ENCODE measurements around the gene DDAH1. TPM values are rescaled to one million over a fixed set of nuclear protein-coding genes. Genes with fewer than 3 reads are reported as not detected.
A peak's percentile ranks its signal among the peaks of the same experiment; 100 is the strongest.

DDAH1 gene
- total RNA-seq, 1 donor = 88.9 TPM

DNA sequence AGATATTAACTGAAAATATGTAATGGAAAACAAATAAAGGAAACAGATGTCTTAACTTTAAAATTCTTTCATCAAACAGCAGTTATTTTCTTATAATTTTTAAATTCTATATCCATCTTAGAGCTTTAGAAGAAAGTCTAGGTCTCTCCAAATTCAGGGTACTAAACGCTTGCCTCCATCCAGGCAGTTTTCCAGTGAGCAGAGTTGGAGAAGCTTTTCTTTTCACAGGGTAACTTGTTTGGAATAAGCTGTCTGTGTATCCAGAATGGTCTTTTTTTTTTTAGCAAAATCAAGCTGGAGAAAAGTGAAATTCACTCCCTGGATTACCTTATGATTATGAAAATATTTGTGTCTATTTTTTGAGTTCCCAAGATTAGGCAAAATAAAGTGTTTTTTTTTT lies 88.6 kb downstream of the DDAH1 start:
- no peak overlapping the region for H3K4me3 ChIP-seq (ENCODE audit: low read depth, low read length)
- DNase-seq (ENCODE audit: low read depth) = no peak
- TF ChIP-seq, protein P1, sequence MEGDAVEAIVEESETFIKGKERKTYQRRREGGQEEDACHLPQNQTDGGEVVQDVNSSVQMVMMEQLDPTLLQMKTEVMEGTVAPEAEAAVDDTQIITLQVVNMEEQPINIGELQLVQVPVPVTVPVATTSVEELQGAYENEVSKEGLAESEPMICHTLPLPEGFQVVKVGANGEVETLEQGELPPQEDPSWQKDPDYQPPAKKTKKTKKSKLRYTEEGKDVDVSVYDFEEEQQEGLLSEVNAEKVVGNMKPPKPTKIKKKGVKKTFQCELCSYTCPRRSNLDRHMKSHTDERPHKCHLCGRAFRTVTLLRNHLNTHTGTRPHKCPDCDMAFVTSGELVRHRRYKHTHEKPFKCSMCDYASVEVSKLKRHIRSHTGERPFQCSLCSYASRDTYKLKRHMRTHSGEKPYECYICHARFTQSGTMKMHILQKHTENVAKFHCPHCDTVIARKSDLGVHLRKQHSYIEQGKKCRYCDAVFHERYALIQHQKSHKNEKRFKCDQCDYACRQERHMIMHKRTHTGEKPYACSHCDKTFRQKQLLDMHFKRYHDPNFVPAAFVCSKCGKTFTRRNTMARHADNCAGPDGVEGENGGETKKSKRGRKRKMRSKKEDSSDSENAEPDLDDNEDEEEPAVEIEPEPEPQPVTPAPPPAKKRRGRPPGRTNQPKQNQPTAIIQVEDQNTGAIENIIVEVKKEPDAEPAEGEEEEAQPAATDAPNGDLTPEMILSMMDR (IDR thresholded peaks at IDR 0.05; ENCODE audit: insufficient read depth, low read length) = no peak

DNA sequence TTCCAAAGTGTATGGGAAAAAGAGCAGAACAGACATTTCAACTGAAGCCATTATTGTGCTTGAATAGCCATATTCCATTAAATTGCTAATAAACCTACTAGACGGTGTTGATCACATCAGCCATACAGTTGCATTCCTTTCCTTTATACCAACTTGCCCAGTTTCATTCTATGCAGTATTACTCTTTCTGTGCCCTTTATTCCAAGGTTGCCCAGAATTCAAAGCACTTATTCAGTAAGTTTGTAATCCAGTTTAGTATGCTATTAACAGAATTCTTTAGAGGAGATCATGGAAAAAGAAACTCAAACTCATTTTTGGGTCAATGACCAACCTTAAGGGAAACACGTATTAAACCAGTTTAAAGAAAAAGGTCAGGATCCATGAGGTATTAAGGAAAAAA lies 89.5 kb downstream of the DDAH1 start:
- TF ChIP-seq, protein P1 (IDR thresholded peaks at IDR 0.05; ENCODE audit: insufficient read depth, low read length) = no peak
- H3K4me3 ChIP-seq (ENCODE audit: low read depth, low read length) = no peak overlapping the region
- no peak for DNase-seq (ENCODE audit: low read depth)

DNA sequence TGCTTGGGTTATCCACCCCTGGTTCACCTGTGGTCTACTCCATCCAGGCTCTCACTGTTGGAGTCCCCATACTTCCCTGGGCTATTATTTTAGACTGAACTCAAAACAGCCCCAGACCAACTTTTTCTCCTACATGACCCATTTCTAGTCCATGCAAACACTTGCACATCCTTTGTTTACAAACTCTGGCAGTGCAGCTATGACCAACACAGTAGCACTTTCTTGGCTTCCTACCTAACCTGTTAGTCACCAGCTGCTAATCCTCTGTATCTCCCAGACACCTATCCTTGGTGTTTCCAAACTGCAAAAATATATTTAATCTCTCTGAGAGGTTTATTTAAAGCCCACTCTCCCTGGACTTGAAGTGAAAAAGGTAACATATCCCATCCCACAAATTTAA lies 90.8 kb downstream of the DDAH1 start:
- peak; percentile 62 for DNase-seq (ENCODE audit: low read depth)
- no peak overlapping the region for H3K4me3 ChIP-seq (ENCODE audit: low read depth, low read length)
- TF ChIP-seq, protein P1 (IDR thresholded peaks at IDR 0.05; ENCODE audit: insufficient read depth, low read length) = no peak

DNA sequence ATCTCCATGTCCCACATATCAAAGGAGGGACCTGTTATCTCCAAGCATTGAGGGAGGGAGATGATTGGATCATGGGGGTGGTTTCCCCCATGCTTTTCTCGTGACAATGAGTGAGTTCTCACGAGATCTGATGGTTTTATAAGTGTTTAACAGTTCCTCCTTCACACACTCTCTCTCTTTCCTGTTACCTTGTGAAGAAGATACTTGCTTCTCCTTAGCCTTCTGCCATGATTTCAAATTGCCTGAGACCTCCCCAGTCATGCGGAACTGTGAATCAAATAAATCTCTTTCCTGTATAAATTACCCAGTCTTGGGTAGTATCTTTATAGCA lies 91.6 kb downstream of the DDAH1 start:
- DNase-seq (ENCODE audit: low read depth) = no peak
- no peak overlapping the region for H3K4me3 ChIP-seq (ENCODE audit: low read depth, low read length)
- TF ChIP-seq, protein P1 (IDR thresholded peaks at IDR 0.05; ENCODE audit: insufficient read depth, low read length) = no peak

DNA sequence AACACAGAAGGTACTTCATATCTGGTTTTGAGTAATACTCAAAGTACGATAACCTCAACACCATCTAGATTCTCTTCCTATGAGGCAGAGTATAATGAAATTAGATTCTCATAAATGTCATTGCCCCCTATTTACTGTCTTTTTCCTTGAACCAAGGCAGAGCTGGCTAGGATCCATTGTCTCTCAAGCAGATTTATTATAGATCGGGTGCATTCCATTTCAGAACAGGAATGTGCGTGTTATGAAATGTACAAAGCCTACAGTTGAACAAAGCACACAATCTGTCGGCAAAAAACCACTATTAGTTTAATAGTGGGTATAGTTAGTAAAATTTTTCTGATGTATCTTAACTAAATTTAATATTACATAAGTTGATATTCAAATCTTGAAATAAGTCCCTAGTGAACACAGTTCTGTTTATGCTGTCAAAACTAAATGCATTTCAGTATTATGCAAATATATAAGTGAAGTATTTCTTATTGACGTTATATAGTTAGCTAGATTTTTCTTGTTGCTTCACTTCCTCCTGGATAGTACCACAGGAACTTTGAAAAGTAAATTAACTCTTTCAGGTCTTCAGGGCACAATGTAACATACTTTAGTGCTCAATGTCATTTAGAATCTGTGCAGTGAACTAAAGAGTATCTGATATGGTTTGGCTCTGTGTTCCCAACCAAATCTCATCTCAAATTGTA lies 92.1 kb downstream of the DDAH1 start:
- peak; percentile 29 for DNase-seq (ENCODE audit: low read depth)
- no peak overlapping the region for H3K4me3 ChIP-seq (ENCODE audit: low read depth, low read length)

DNA sequence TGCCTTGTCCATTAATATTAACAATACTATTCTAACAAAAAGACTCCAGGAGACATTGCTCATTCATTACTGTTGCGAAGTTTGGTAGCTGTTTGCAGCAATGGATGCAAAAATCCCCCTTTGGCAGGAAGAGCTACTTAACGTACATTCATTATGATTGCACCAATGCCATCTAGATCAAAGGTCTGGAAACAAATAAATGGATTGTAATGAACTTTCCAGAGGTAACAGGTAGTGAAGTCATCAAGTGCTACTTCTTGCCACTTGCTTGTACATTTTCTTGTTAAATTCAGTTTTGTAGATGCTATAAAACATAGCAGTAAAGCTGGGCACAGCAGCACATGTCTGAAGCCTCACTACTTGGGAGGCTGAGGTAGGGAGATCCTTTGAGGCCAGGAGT lies 93.9 kb downstream of the DDAH1 start:
- no peak for DNase-seq (ENCODE audit: low read depth)
- TF ChIP-seq, protein P1 (IDR thresholded peaks at IDR 0.05; ENCODE audit: insufficient read depth, low read length) = no peak
- H3K4me3 ChIP-seq (ENCODE audit: low read depth, low read length) = no peak overlapping the region

More for the DNA sequence above, 92.1 kb downstream of the DDAH1 start:
- TF ChIP-seq, protein P1 (IDR thresholded peaks at IDR 0.05; ENCODE audit: insufficient read depth, low read length) = no peak
